Stimulated activated CD4-positive, alpha-beta T cell treated with anti-CD3 and anti-CD28 coated beads, Interleukin-4, amount 100 ng/mL, for 24 hours (primary cell): ENCODE measurements around the gene C5orf63.
"Not testable (repeated sequence)": the region's sequence is repeated elsewhere in the genome, so short reads cannot be mapped to it uniquely, and the experiment has no call there.

ENCODE experiments used
- DNase-seq: peaks from one replicate; pipeline ENCODE4 v3.0.0-alpha.2; 2020

C5orf63 gene

GRCh38 chr5:127005282-127005681, 68.0 kb downstream of the C5orf63 start:
- DNase-seq: not testable (repeated sequence)

DNA sequence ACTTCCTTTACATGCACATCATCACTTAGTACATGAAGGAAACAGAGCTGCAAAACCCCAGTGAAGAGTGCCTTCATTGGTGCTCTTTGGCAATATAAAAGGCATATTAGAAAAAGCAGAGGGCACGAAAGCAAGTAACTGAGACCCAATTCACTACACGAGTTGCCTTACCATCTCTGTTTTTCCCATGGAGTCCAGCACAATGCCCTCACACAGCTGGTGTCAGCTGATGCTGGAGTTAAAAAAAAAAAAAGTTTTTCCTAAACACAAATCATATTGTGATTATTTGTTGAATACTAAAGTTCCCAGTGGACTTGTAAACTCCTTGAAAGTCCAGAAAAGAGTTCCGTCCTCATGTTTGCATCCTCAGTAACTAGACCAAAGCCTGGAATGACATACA, 68.6 kb downstream of the C5orf63 start:
- no peak for DNase-seq

- DNase-seq: no peak
Measured at GRCh38 chr5:127003798-127004495, 69.4 kb downstream of the C5orf63 start.

DNA sequence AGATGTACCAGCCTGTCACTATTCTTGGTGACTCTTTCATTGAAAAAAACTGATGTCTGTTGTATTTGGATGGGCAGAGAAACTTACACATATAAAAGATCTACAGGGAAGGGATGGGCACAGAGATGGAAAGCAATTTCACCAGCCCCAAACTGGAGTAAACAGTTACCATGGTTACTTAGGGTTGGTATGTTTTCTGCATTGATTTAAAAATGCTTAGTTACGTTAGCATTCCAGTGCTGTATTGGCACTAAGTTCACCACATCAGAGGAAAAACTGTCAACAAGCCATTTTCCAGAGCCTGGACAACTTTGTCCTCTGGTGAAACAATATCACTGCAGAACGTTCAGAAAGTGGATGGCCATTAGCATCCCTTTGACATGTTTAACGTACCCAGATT, 70.9 kb downstream of the C5orf63 start:
- DNase-seq: no peak

- DNase-seq: no peak
Measured at GRCh38 chr5:127001621-127002296, 71.5 kb downstream of the C5orf63 start.
